ENCODE results near the gene CADM1.

DNA sequence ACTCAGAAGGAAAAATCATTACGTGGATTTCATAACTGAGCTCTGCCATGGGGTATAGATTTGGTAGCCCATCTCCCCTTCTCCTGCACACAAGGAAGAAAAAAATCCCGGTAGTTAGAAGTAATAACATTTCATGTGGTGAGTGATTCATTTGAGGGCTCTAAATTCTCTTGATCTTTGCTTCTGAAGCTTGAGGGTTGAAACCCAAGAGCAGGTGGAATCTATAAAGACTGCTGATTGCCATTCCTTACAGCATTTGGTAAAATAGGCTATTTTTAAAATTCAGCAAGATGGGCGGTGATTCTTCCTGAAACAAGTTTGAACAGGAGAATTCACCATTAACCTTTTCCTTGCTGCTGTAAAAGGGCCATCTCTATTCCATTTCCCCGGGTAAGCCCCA is 266.1 kb downstream of the CADM1 start:
- no peak for TF ChIP-seq EZH2 (IDR thresholded peaks at IDR 0.05; ENCODE audit: low read length, missing control alignments)
- TF ChIP-seq, protein P1, sequence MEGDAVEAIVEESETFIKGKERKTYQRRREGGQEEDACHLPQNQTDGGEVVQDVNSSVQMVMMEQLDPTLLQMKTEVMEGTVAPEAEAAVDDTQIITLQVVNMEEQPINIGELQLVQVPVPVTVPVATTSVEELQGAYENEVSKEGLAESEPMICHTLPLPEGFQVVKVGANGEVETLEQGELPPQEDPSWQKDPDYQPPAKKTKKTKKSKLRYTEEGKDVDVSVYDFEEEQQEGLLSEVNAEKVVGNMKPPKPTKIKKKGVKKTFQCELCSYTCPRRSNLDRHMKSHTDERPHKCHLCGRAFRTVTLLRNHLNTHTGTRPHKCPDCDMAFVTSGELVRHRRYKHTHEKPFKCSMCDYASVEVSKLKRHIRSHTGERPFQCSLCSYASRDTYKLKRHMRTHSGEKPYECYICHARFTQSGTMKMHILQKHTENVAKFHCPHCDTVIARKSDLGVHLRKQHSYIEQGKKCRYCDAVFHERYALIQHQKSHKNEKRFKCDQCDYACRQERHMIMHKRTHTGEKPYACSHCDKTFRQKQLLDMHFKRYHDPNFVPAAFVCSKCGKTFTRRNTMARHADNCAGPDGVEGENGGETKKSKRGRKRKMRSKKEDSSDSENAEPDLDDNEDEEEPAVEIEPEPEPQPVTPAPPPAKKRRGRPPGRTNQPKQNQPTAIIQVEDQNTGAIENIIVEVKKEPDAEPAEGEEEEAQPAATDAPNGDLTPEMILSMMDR (conservative IDR thresholded peaks at IDR 0.05 in 1 of 2, IDR thresholded peaks at IDR 0.05 in 1 of 2; ENCODE audit: low read depth in 1 of 2, low read length in 2 of 2): no peak
